SU-DHL-6 (cell line): ENCODE data around the gene KERA.

Experiments used
- EZH2phosphoT487 ChIP-seq: fragments of 200-600 bp; sonication (generic), shearing (Covaris generic); conservative IDR thresholded peaks from 2 replicates; pipeline ENCODE4 v1.6.1; 2018; ENCODE audit warnings: mild to moderate bottlenecking, antibody characterized with exemption, low read length, moderate library complexity, mixed read lengths
- TF ChIP-seq, protein P1 (sequence below): fragments of 200-600 bp; sonication (generic); IDR thresholded peaks from one replicate; pipeline ENCODE4 v1.5.1; 2017; ENCODE audit warnings: antibody characterized with exemption, mild to moderate bottlenecking, low read length, moderate library complexity; ENCODE audit not compliant: insufficient read depth, poor library complexity, severe bottlenecking

DNA sequence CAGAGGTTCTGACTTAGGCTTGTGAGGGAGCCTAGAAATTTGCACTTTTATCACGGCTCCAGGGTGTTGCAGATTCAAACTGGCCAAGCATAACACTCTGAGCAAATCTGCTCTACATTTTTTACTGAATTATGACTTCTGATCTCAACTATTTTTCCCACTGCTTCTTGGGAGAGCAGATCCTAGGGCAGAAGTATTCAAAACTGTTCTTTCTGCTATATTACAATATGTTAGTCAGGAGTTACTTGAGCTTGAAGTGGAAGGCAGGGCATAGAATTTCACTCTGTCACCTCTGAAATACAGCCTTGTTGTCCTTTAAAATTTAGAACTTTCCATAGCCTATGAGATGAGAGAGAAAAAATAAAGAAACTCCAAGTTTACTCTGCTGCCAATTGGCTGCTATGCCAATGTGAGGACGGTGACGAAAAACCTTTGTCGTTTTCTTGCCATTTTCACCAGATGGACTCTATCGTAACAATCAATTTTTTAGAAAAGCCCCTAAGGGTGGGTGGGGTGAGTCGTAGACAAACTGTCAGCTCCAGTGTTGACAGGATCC lies 16.4 kb upstream of the KERA start:
- TF ChIP-seq, protein P1, sequence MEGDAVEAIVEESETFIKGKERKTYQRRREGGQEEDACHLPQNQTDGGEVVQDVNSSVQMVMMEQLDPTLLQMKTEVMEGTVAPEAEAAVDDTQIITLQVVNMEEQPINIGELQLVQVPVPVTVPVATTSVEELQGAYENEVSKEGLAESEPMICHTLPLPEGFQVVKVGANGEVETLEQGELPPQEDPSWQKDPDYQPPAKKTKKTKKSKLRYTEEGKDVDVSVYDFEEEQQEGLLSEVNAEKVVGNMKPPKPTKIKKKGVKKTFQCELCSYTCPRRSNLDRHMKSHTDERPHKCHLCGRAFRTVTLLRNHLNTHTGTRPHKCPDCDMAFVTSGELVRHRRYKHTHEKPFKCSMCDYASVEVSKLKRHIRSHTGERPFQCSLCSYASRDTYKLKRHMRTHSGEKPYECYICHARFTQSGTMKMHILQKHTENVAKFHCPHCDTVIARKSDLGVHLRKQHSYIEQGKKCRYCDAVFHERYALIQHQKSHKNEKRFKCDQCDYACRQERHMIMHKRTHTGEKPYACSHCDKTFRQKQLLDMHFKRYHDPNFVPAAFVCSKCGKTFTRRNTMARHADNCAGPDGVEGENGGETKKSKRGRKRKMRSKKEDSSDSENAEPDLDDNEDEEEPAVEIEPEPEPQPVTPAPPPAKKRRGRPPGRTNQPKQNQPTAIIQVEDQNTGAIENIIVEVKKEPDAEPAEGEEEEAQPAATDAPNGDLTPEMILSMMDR, result no peak
- TF ChIP-seq EZH2phosphoT487, result no peak
